IMR-90 (cell line): ENCODE measurements around the gene SLC2A11.

Experiments
- CHD1 ChIP-seq: IDR thresholded peaks from 2 replicates; pipeline ENCODE4 v1.6.1; 2012; ENCODE audit warnings: low read depth, low read length, improper control_type of control experiment
- CTCF ChIP-seq: conservative IDR thresholded peaks from 2 replicates; pipeline ENCODE4 v1.5.1; 2012; ENCODE audit warnings: mild to moderate bottlenecking, low read depth, low read length, improper control_type of control experiment

- TF ChIP-seq CTCF = 0 out of 2 replicates have a peak, but pooled peaks have one; percentile 9
- TF ChIP-seq CHD1 = no peak
These were observed 712 bp upstream of the SLC2A11 start for GRCh38 chr22:23856721-23857605.
